Measurements from ENCODE around the gene MIEF1.
"Not testable (repeated sequence)": the region's sequence is repeated elsewhere in the genome, so short reads cannot be mapped to it uniquely, and the experiment has no call there.

The MIEF1 gene

GRCh38 chr22:39513791-39514190 lies 11.7 kb downstream of the MIEF1 start:
- no peak for DNase-seq (ENCODE audit: low spot score)

- DNase-seq (ENCODE audit: low spot score) = no peak
These were observed 12.4 kb downstream of the MIEF1 start for GRCh38 chr22:39514373-39514973.

- DNase-seq (ENCODE audit: low spot score) = no peak
These were observed 13.4 kb downstream of the MIEF1 start for GRCh38 chr22:39515266-39516050.

GRCh38 chr22:39517470-39517869 lies 15.4 kb downstream of the MIEF1 start:
- DNase-seq (ENCODE audit: low spot score) = no peak

- DNase-seq (ENCODE audit: low spot score) = no peak
These were observed 16.2 kb downstream of the MIEF1 start for GRCh38 chr22:39518144-39518786.

- DNase-seq (ENCODE audit: low spot score) = peak; percentile 51
These were observed 17.0 kb downstream of the MIEF1 start for GRCh38 chr22:39518996-39519680.

- DNase-seq (ENCODE audit: low spot score) = peak; percentile 99
These were observed 17.7 kb downstream of the MIEF1 start for GRCh38 chr22:39519681-39520225.

- DNase-seq (ENCODE audit: low spot score) = no peak
These were observed 18.4 kb downstream of the MIEF1 start, which contains the start of gene ATF4 for GRCh38 chr22:39520226-39521105. TSS of gene ATF4 (plus strand) at chr22:39520562. CDS start at chr22:39521446, 884 bp downstream.

GRCh38 chr22:39521106-39521885 lies 19.2 kb downstream of the MIEF1 start:
- peak; percentile 70 for DNase-seq (ENCODE audit: low spot score)

GRCh38 chr22:39522091-39522490 lies 20.0 kb downstream of the MIEF1 start:
- DNase-seq (ENCODE audit: low spot score) = not testable (repeated sequence)

GRCh38 chr22:39522567-39523300 lies 20.6 kb downstream of the MIEF1 start:
- peak; percentile 84 for DNase-seq (ENCODE audit: low spot score)

- no peak for DNase-seq (ENCODE audit: low spot score)
These were observed 22.1 kb downstream of the MIEF1 start for GRCh38 chr22:39524089-39524752.

GRCh38 chr22:39524753-39525657 lies 22.9 kb downstream of the MIEF1 start:
- DNase-seq (ENCODE audit: low spot score) = peak; percentile 38

- DNase-seq (ENCODE audit: low spot score) = no peak
These were observed 23.5 kb downstream of the MIEF1 start for GRCh38 chr22:39525658-39525975.

- no peak for DNase-seq (ENCODE audit: low spot score)
These were observed 24.7 kb downstream of the MIEF1 start for GRCh38 chr22:39526736-39527171.

- peak; percentile 35 for DNase-seq (ENCODE audit: low spot score)
These were observed 25.4 kb downstream of the MIEF1 start for GRCh38 chr22:39527481-39527961.

GRCh38 chr22:39528080-39528661 lies 26.1 kb downstream of the MIEF1 start:
- DNase-seq (ENCODE audit: low spot score) = no peak
